Head of caudate nucleus (tissue), 42 donors: ENCODE results near the gene RPS6KB2.
A peak's percentile ranks its signal among the peaks of the same experiment; 100 is the strongest.
"Not testable (repeated sequence)": the region's sequence is repeated elsewhere in the genome, so short reads cannot be mapped to it uniquely, and the experiment has no call there.

Experiments used
- DNase-seq, 42 donors: peaks; one replicate each; pipeline versions ENCODE4 v3.0.0 to v3.0.0-alpha.2; 2020 to 2021; ENCODE audit warnings: mixed read lengths in 7 of 42
- intact Hi-C: fragments of 100-400 bp; cut with DNase I; formaldehyde crosslinking; loops from one replicate; pipeline ENCODE4 v1.15.0; 2022

The RPS6KB2 gene

DNA sequence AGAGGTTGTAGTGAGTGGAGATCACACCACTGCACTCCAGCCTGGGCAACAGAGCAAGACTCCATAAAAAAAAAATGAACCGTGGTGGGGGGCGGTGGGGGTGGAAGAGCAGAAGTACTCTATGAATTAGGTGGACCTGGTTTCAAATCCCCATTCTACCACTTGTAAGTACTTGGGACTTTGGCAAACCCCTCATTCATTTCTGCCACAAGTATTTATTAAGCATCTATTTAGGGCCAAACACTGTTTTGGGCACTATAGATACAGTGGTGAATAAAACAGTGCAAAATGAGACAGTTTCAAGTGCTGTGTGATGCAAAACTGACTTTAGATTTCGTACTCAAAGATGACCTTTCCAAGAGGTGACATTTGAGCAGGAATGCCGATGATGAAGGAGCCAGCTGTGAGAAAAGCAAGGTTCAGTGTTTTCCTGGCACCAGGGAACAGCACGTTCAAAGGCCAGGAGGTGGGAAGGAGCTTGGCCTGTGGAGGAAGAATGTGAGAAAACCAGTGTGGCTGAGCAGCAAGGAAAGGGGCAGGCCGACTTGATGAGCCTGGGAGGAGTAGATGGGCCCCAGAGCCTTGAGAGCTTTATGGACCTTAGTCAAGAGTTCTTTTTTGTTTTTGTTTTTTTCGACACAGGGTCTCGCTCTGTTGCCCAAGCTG, 42.2 kb downstream of the RPS6KB2 start:
- DNase-seq: no peak
- intact Hi-C loops: no loop called here

DNA sequence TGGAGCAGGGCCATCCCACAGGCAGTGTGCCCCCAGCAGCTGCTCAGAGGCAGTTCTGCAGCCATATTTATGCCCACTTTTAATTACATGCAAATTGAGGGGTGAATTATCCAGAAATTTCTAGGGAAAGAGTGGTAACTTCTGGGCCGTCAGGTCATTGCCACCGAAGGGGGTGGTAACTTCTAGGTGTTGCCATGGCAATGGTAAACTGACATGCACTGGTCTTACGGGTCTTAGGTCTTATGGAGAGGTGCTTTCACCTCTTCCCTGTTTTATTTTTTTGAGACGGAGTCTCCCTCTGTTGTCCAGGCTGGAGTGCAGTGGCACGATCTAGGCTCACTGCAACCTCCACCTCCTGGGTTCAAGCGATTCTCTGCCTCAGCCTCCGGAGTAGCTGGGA, 44.6 kb downstream of the RPS6KB2 start:
- intact Hi-C loops: no loop called here
- DNase-seq: no peak

DNA sequence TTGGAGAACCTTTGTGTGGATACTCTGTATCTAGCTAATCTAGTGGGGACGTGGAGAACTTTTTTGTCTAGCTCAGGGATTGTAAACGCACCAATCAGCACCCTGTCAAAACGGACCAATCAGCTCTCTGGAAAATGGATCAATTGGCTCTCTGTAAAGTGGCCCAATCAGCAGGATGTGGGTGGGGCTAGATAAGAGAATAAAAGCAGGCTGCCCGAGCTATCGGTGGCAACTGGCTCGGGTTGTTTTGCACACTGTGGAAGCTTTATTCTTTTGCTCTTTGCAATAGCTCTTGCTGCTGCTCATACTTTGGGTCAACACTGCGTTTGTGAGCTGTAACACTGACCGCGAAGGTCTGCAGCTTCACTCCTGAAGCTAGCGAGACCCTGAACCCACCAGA, 48.4 kb downstream of the RPS6KB2 start:
- DNase-seq, intact Hi-C loops: not testable (repeated sequence)

DNA sequence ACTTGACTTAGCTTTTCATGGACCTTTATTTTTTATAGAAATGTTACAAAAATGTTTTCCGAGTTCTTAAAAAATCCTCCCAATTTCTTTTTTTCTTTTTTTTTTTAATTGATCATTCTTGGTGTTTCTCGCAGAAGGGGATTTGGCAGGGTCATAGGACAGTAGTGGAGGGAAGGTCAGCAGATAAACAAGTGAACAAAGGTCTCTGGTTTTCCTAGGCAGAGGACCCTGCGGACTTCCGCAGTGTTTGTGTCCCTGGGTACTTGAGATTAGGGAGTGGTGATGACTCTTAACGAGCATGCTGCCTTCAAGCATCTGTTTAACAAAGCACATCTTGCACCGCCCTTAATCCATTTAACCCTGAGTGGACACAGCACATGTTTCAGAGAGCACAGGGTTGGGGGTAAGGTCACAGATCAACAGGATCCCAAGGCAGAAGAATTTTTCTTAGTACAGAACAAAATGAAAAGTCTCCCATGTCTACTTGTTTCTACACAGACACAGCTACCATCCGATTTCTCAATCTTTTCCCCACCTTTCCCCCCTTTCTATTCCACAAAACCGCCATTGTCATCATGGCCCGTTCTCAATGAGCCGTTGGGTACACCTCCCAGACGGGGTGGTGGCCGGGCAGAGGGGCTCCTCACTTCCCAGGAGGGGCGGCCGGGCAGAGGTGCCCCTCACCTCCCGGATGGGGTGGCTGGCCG, 49.2 kb downstream of the RPS6KB2 start:
- DNase-seq, intact Hi-C loops: not testable (repeated sequence)

DNA sequence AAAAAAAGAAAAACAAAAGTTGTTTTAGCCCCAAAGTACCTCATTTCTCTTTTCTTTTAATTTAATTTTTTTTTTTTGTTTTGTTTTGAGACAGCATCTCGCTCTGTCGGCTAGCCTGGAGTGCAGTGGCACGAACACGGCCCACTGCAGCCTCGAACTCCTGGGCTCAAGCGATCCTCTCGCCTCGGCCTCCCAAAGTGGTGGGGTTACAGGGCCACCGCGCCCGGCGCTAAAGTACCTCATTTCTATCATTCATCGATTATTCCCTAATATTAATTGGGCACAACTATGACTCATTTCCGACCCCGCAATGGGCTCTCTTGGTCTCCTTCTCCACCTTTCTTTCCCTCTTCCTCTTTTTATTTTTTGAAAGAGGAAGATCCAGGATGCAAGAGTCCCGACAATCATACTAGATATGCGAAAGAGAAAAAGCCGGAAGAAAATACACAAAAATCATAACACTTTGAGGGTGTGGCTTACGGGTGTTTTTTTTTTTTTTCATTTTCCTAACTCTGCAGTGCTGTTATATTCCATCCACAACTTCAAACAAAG, 54.1 kb downstream of the RPS6KB2 start:
- intact Hi-C loops: loop anchor here (2.0 to 5.0 kb wide), 2 partner anchors 14 to 80 kb away; partner anchors contain the start of genes PPP1CA, TBC1D10C and TMEM134
- no peak for DNase-seq

DNA sequence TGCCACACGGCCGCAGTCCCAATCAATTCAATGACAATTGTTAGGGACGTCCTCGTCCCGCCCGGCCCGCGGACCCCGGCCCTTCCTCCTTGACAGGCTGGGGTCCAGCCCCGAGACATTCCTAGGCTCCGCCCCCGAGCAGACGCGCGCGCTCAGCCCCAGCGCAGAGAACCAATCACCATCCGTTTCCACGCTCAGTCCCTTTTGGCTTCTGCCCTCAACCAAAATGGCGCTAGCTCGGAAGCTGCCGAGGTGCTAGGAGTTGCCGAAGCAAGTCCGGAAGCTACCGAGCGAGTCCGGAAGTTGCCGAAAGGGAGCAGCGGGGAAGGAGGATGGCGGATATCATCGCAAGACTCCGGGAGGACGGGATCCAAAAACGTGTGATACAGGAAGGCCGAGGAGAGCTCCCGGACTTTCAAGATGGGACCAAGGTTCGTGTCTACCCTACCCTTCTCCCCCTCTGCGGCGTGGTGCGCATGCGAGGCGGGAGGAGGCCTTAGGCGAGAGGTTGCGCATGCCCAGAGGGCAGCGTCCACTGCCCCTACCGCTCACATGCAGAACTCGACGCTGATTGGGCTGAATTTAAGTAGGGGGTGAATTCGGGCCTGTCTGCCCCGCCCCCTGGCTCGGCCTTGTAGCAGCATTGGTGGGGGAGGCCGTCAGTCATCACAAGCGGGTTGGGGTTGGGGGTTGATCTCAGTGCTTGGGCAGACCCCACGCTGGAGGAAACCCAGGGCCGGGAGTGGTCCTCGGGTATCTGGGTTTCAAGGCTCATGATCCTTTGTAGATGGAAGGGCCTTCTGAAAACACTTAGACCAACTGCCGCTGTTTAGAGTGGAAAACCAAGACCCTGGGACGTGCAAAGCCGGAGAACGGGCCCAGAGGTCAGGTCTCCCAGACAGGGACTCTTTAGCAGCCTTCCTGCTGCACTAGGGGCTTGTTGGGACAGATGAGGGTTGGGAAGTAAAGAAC, 54.8 kb downstream of the RPS6KB2 start, which contains the start of gene AIP:
TSS of gene AIP (plus strand) at position 200 of the 972 bp plus-strand sequence. CDS start at position 333, 133 bp downstream.
- intact Hi-C loops: loop anchor here (2.0 to 5.0 kb wide), 2 partner anchors 14 to 81 kb away; partner anchors contain the start of genes PPP1CA, TBC1D10C and TMEM134
- peak; percentile 92 to 99 (median 97) for DNase-seq

DNA sequence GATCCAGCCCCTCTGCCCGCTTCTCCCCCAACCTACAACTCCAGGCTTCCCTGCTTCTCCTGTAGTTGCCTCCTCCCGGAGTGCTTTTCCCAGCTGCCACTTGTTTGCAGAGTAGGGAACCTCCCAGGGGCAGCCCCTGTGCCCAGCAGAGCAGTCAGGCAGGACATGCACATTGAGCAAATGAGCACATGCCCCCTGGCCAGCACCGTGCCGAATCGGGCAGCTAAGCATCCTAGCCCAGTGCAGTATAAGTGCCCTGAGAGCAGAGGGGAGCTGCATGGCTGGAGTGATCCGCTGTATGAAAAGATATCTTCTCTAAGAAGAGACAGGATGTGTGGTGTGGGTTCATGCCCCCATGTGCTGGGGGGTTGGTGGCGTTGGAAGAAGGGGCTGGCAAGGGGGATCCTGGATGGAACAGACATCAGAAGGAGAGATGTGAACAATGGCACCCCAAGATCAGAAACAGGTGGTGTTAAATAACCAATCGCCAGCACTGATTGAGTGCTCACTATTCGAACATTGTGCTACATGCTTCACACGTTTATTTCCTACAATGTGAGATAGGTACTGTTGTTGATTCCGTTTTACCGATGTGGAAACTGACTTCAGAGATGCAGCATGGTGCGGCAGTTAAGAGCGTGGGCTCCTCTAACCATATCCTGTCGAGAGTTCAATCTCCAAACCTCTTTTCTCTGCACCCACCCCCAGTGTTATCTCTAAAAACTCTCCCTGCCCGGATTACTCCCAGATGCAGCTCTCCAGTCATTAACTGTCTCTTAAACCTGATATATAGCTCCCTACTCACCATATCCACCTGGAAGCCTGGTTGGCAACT, 55.8 kb downstream of the RPS6KB2 start:
- DNase-seq: no peak
- intact Hi-C loops: loop anchor here (2.0 to 5.0 kb wide), 2 partner anchors 15 to 82 kb away; partner anchors contain the start of genes PPP1CA, TBC1D10C and TMEM134

DNA sequence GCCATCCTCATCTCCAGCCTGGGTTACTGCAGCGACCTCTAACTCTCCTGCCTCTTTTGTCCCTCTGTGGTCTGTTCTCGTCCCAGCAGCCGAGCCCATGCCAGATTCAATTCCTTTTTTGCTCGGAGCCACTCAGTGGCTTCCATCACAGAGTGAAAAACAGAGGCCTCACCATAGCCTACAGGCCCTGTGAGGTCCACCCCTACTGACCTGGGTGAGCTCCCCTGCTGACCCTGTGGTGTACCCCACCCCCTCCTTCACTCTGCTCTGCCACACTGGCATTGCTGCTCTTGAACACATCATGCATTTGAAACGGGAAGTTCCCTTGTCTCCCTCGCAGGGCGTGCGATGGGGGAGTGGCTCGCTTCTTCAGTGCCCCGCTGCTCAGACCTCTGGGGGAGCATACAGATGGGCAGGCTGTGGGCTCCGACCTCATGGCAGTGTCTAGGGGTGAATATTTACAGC, 56.6 kb downstream of the RPS6KB2 start:
- DNase-seq: peak in 9 of 42 donors; percentile 17 to 67 (median 28)
- intact Hi-C loops: loop anchor here (5.0 kb wide), 1 partner anchor 83 kb away; the partner anchor contains the start of genes PPP1CA and TBC1D10C
